Loucy (cell line): ENCODE data around the gene JSRP1.

Experiments
- H2AFZ ChIP-seq: fragments of 200-600 bp; sonication (generic); 2 replicates; pipeline ENCODE4 v1.6.0; 2016; ENCODE audit warnings: antibody characterized with exemption, mild to moderate bottlenecking, low read length, moderate library complexity
- H3F3A ChIP-seq: fragments of 200-600 bp; 2 replicates; pipeline ENCODE4 v1.6.0; 2016; ENCODE audit warnings: antibody characterized with exemption, low read depth, mild to moderate bottlenecking
- H3K27me3 ChIP-seq: fragments of 200-600 bp; sonication (generic); 2 replicates; pipeline ENCODE4 v1.6.1; 2014; ENCODE audit warnings: low read length, mild to moderate bottlenecking; ENCODE audit not compliant: insufficient read depth, poor library complexity, severe bottlenecking
- H3K36me3 ChIP-seq: fragments of 200-600 bp; sonication (generic); 2 replicates; pipeline ENCODE4 v1.6.1; 2016; ENCODE audit warnings: low read length; ENCODE audit not compliant: insufficient read depth
- H3K4me1 ChIP-seq: fragments of 200-600 bp; sonication (generic); 2 replicates; pipeline ENCODE4 v1.5.1; 2014; ENCODE audit warnings: low read length, mild to moderate bottlenecking; ENCODE audit not compliant: insufficient read depth, poor library complexity, severe bottlenecking
- H3K4me2 ChIP-seq: fragments of 200-600 bp; sonication (generic); 2 replicates; pipeline ENCODE4 v1.6.0; 2014; ENCODE audit warnings: antibody characterized with exemption, low read length, low read depth, mild to moderate bottlenecking; ENCODE audit not compliant: poor library complexity, severe bottlenecking
- H3K4me3 ChIP-seq: fragments of 200-600 bp; sonication (generic); 2 replicates; pipeline ENCODE4 v1.5.1; 2014; ENCODE audit warnings: low read length, mild to moderate bottlenecking, mixed read lengths; ENCODE audit not compliant: poor library complexity, severe bottlenecking
- H3K79me2 ChIP-seq: fragments of 200-600 bp; sonication (generic); 2 replicates; pipeline ENCODE4 v1.6.1; 2014; ENCODE audit warnings: low read length; ENCODE audit not compliant: insufficient read depth
- H3K9ac ChIP-seq: fragments of 200-600 bp; sonication (generic); 2 replicates; pipeline ENCODE4 v1.6.0; 2014; ENCODE audit warnings: mild to moderate bottlenecking, low read depth, low read length, moderate library complexity; ENCODE audit not compliant: poor library complexity, severe bottlenecking
- H3K9me2 ChIP-seq: fragments of 200-600 bp; sonication (generic); replicated peaks from 2 replicates; pipeline ENCODE4 v1.6.1; 2016; ENCODE audit warnings: low read depth, low read length, mixed read lengths
- H3K9me3 ChIP-seq: fragments of 200-600 bp; sonication (generic); 2 replicates; pipeline ENCODE4 v1.6.1; 2014; ENCODE audit warnings: mild to moderate bottlenecking, antibody characterized with exemption, low read length, low read depth; ENCODE audit not compliant: insufficient read depth
- H4K20me1 ChIP-seq: fragments of 200-600 bp; sonication (generic); 2 replicates; pipeline ENCODE4 v1.6.0; 2014; ENCODE audit warnings: antibody characterized with exemption, low read length, mild to moderate bottlenecking; ENCODE audit not compliant: insufficient read depth, poor library complexity, severe bottlenecking
- CTCF ChIP-seq: fragments of 200-600 bp; sonication (generic); conservative IDR thresholded peaks from 2 replicates; pipeline ENCODE4 v1.5.1; 2014; ENCODE audit warnings: mild to moderate bottlenecking, antibody characterized with exemption, low read length
- EZH2phosphoT487 ChIP-seq: fragments of 200-600 bp; IDR thresholded peaks from 2 replicates; pipeline ENCODE4 v1.6.1; 2018; ENCODE audit warnings: antibody characterized with exemption, mild to moderate bottlenecking, moderate library complexity, borderline replicate concordance

The JSRP1 gene

GRCh38 chr19:2289714-2290435, 33.7 kb upstream of the JSRP1 start:
- no peaks in the 10 kb centered on the region for H3K79me2 ChIP-seq
- H3K9ac ChIP-seq, result no peak overlapping the region
- no peak overlapping the region for H3K4me3 ChIP-seq

DNA sequence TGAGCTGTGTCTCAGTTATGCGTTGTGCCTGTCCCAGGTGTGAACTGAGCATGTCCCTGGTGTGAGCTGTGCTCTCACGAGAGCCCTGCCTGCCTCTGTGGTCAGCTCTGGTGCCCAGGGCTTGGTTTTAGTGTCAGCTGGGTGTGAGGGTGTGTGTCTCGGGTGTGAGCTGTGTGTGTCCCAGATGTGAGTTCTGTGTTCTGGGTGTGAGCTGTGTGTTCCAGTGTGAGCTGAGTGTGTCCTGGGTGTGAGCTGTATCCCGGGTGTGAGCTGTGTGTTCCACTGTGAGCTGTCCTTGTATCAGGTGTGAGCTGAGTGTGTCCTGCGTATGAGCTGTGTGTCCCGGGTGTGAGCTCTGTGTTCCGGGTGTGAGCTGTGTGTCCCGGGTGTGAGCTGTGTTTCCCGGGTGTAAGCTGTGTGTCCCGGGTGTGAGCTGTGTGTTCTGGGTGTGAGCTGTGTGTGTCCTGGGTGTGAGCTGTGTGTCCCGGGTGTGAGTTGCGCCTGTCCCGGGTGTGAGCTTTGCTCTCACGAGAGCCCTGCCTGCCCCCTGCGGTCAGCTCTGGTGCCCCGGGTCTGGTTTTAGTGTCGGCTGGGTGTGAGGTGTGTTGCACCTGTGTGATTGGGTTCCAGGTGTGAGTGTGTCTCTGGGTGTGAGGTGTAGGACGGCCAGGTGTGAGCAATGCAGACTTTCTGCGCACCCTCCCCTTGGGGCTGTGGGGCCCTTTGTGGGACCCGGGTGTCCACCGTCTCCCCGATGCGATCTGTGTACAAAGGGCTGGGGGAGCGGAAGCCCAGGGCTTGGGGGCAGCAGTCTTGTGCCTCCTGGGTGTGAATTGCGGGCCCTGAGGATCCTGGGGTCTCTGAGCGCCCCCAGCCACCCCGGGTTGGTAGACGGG, 32.8 kb upstream of the JSRP1 start:
- no peaks in the 10 kb centered on the region for H3K79me2 ChIP-seq
- no peaks in the 10 kb centered on the region for H3K9me2 ChIP-seq
- no peak overlapping the region for H3K4me2 ChIP-seq
- H3K27me3 ChIP-seq, result no peaks in the 10 kb centered on the region
- TF ChIP-seq CTCF (no peak), EZH2phosphoT487 (no peak)
- no peak overlapping the region for H2AFZ ChIP-seq
- H3K9ac ChIP-seq, result no peak overlapping the region
- no peaks in the 10 kb centered on the region for H4K20me1 ChIP-seq
- no peak overlapping the region for H3K4me3 ChIP-seq
- H3K4me1 ChIP-seq, result peaks cover 5% of the 10 kb centered on the region
- H3F3A ChIP-seq, result no peaks in the 10 kb centered on the region
- no peaks in the 10 kb centered on the region for H3K36me3 ChIP-seq
- no peaks in the 10 kb centered on the region for H3K9me3 ChIP-seq

More at GRCh38 chr19:2289714-2290435, 33.7 kb upstream of the JSRP1 start:
- H3F3A ChIP-seq, result no peaks in the 10 kb centered on the region
- H4K20me1 ChIP-seq, result no peaks in the 10 kb centered on the region
- H3K9me3 ChIP-seq, result no peaks in the 10 kb centered on the region
- H3K36me3 ChIP-seq, result no peaks in the 10 kb centered on the region
- no peaks in the 10 kb centered on the region for H3K27me3 ChIP-seq
- H2AFZ ChIP-seq, result no peak overlapping the region
- TF ChIP-seq CTCF (no peak), EZH2phosphoT487 (no peak)
- H3K4me2 ChIP-seq, result no peak overlapping the region
- H3K4me1 ChIP-seq, result peaks cover 5% of the 10 kb centered on the region
- no peaks in the 10 kb centered on the region for H3K9me2 ChIP-seq

- H3K27me3 ChIP-seq, result no peaks in the 10 kb centered on the region
- no peak overlapping the region for H3K4me3 ChIP-seq
- H3K9me2 ChIP-seq, result no peaks in the 10 kb centered on the region
- no peaks in the 10 kb centered on the region for H3F3A ChIP-seq
- H3K4me2 ChIP-seq, result no peak overlapping the region
- H3K9ac ChIP-seq, result no peak overlapping the region
- H2AFZ ChIP-seq, result no peak overlapping the region
- no peaks in the 10 kb centered on the region for H3K36me3 ChIP-seq
- H3K79me2 ChIP-seq, result no peaks in the 10 kb centered on the region
- no peaks in the 10 kb centered on the region for H3K9me3 ChIP-seq
- TF ChIP-seq CTCF, result no peak
- TF ChIP-seq EZH2phosphoT487, result no peak
- peaks cover 5% of the 10 kb centered on the region for H3K4me1 ChIP-seq
- H4K20me1 ChIP-seq, result no peaks in the 10 kb centered on the region
Measured at GRCh38 chr19:2288338-2288817, 32.2 kb upstream of the JSRP1 start.
